H1 (cell line): ENCODE data around the gene AKAP7.

ENCODE experiments used
- ATF2 ChIP-seq: IDR thresholded peaks from 2 replicates; pipeline ENCODE4 v1.6.1; 2012; ENCODE audit warnings: low read length, inconsistent platforms
- CEBPB ChIP-seq: IDR thresholded peaks from 2 replicates; pipeline ENCODE4 v1.6.1; 2012; ENCODE audit warnings: low read depth, low read length
- CTCF ChIP-seq, 3 experiments: IDR thresholded peaks; 1 replicate in 2 of 3; 2 replicates in 1 of 3; pipeline versions ENCODE4 v1.5.1 to v1.6.1; 2011; ENCODE audit warnings: low read length in 3 of 3, mild to moderate bottlenecking in 3 of 3, inconsistent platforms in 2 of 3, low read depth in 1 of 3, moderate library complexity in 1 of 3; ENCODE audit not compliant: insufficient read depth in 1 of 3; ENCODE audit errors: control extremely low read depth in 1 of 3
- EP300 ChIP-seq, 2 experiments: IDR thresholded peaks; 1 replicate in 1 of 2; 2 replicates in 1 of 2; pipeline ENCODE4 v1.6.1; 2011 to 2012; ENCODE audit warnings: low read depth in 2 of 2, low read length in 2 of 2, mild to moderate bottlenecking in 2 of 2, borderline replicate concordance in 1 of 2, inconsistent platforms in 1 of 2, moderate library complexity in 1 of 2
- EZH2 ChIP-seq: fragments of 200-600 bp; sonication (generic); IDR thresholded peaks from 2 replicates; pipeline ENCODE4 v1.7.1; 2012; ENCODE audit warnings: low read depth, mild to moderate bottlenecking, moderate library complexity, low read length, inconsistent platforms; ENCODE audit not compliant: severe bottlenecking
- MAX ChIP-seq: IDR thresholded peaks from 2 replicates; pipeline ENCODE4 v1.6.1; 2012; ENCODE audit warnings: inconsistent platforms
- POLR2A ChIP-seq, 2 experiments: IDR thresholded peaks; 1 replicate in 1 of 2; 2 replicates in 1 of 2; pipeline ENCODE4 v1.6.1; 2011; ENCODE audit warnings: low read depth in 2 of 2, low read length in 2 of 2, mild to moderate bottlenecking in 2 of 2; ENCODE audit errors: control extremely low read depth in 1 of 2
- RFX5 ChIP-seq: IDR thresholded peaks from 2 replicates; pipeline ENCODE4 v1.6.1; 2011; ENCODE audit warnings: low read depth, low read length, improper control_type of control experiment, borderline replicate concordance
- SIX5 ChIP-seq: IDR thresholded peaks from 2 replicates; pipeline ENCODE4 v1.6.1; 2011; ENCODE audit warnings: mild to moderate bottlenecking, low read depth, low read length
- TBP ChIP-seq: IDR thresholded peaks from 2 replicates; pipeline ENCODE4 v1.6.1; 2011; ENCODE audit warnings: low read depth, low read length, improper control_type of control experiment

GRCh38 chr6:131222773-131223172 is 87.5 kb downstream of the AKAP7 start:
- no peak for TF ChIP-seq CEBPB
- TF ChIP-seq MAX: no peak
- no peak for TF ChIP-seq CTCF (IDR thresholded peaks at IDR 0.05; ENCODE audit: control extremely low read depth in 1 of 3, insufficient read depth in 1 of 3, low read depth in 1 of 3, low read length in 3 of 3)
- no peak for TF ChIP-seq ATF2
- TF ChIP-seq EP300 (IDR thresholded peaks at IDR 0.05; ENCODE audit: borderline replicate concordance in 1 of 2, low read depth in 2 of 2, low read length in 2 of 2): no peak
- no peak for TF ChIP-seq TBP
- TF ChIP-seq RFX5: no peak
- TF ChIP-seq SIX5: no peak
- no peak for TF ChIP-seq EZH2
- TF ChIP-seq POLR2A (IDR thresholded peaks at IDR 0.05; ENCODE audit: control extremely low read depth in 1 of 2, low read depth in 2 of 2, low read length in 2 of 2): no peak
